ENCODE data around the gene MLN.

- no peak for TF ChIP-seq POLR2AphosphoS5 (IDR thresholded peaks at IDR 0.05; ENCODE audit: low read depth, low read length)
- no peak for TF ChIP-seq POLR2A (IDR thresholded peaks at IDR 0.05; ENCODE audit: low read depth, low read length)
- no peak for TF ChIP-seq TAF1 (IDR thresholded peaks at IDR 0.05; ENCODE audit: low read depth, low read length)
- no peak for TF ChIP-seq PAX5 (IDR thresholded peaks at IDR 0.05; ENCODE audit: insufficient read depth, low read length, severe bottlenecking)
- TF ChIP-seq SPI1 (IDR thresholded peaks at IDR 0.05; ENCODE audit: low read depth, low read length), result no peak
These were observed 31.5 kb downstream of the MLN start for GRCh38 chr6:33772082-33772830.

Data from GM12891 (cell line).